Measurements from ENCODE around the gene HID1.

The HID1 gene

DNA sequence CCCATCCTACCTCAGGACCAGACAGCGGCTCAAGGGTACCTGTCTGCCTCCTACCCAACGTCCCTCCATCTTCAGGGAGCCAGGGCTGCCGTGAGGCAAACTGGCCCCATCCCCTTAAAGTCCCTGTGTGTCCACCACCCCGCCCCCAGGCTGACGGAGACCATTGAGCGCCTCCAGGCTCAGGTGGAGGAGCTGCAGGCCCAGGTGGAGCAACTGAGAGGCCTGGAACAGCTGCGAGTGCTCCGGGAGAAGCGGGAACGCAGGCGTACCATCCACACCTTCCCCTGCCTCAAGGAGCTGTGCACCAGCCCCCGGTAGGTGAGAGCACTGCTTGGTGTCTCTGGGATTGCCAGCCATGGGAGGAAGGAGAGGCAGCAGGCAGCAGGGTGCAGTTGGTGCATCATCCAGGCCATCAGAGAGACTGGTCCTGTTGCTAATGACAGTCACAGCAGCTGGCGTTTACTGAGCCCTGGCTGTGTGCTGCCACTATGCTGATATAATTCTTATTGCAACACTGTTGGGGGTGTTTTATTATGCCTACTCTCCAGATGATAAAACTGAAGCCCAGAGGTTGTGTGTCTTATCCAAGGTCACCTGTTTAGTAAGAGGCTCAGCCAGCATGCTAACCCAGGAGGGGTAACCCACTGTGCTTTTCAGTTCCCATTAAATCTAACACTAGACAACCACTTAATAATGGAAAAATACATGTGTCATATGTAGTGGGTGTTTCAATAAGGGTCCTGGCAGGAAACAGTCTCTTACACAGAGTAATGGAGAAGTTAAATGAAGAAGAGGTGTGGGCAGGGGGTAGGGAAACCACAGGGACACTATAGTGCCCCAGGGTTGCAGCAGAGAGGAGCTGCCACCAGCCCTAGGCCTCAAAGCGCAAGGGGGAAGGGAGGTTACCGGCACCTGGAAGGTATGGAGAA lies 29.6 kb upstream of the HID1 start:
- no peak for DNase-seq (ENCODE audit: low read depth, low spot score)

DNA sequence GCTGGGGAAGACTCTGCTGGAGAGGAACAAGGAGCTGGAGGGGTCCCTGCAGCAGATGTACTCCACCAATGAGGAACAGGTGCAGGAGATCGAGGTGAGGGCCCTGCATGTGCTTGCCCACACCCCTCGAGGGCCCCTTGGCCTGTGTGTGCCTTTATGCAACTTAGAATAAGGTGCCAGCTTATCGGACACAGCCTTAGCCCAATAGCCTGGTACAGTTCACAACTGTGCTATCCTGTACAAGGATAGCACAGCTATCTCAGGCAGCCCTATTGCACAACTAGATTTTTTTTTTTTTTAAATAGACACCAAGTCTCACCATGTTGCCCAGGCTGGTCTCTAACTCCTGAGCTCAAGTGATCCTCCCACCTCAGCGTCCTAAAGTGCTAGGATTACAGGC lies 27.0 kb upstream of the HID1 start:
- DNase-seq (ENCODE audit: low read depth, low spot score) = no peak

- DNase-seq (ENCODE audit: low read depth, low spot score) = no peak
Measured at GRCh38 chr17:74998783-74999182, 26.2 kb upstream of the HID1 start.

DNA sequence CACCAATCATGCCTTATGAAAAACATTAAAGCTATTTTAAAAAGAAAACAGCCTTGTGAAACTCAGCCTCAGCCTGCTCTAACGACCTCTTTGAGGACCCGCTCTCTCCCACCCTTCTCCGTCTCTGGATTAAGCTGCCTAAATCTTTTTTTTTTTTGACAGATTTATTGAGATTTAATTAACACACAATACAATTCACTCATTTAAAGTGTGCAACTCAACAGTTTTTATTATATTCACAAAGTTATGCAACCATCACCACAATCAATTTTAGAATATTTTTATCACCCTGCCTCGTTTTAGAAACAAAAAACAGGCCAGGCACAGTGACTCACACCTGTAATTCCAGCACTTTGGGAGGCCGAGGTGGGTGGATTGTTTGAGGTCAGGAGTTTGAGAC lies 23.3 kb upstream of the HID1 start:
- DNase-seq (ENCODE audit: low read depth, low spot score) = no peak

DNA sequence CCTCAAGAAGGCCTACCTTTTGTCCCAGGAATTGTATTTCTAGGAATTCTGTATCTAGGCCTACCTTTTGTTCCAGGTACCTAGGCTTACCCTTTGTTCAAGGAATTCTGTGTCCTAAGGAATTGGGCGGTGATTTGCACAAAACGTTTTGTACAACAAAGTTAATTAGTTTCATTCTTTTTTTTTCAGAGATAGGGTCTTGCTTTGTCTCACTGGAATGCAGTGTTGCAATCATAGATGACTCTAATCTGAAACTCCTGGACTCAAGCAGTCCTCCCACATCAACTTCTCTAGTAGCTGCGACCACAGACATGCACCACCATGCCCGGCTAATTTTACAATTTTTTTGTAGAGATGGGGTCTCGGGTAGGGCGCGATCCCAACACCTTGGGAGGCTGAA lies 21.9 kb upstream of the HID1 start:
- no peak for DNase-seq (ENCODE audit: low read depth, low spot score)

GRCh38 chr17:74992223-74992622 lies 19.7 kb upstream of the HID1 start:
- no peak for DNase-seq (ENCODE audit: low read depth, low spot score)

- DNase-seq (ENCODE audit: low read depth, low spot score) = no peak
Measured at GRCh38 chr17:74990581-74991105, 18.1 kb upstream of the HID1 start.

DNA sequence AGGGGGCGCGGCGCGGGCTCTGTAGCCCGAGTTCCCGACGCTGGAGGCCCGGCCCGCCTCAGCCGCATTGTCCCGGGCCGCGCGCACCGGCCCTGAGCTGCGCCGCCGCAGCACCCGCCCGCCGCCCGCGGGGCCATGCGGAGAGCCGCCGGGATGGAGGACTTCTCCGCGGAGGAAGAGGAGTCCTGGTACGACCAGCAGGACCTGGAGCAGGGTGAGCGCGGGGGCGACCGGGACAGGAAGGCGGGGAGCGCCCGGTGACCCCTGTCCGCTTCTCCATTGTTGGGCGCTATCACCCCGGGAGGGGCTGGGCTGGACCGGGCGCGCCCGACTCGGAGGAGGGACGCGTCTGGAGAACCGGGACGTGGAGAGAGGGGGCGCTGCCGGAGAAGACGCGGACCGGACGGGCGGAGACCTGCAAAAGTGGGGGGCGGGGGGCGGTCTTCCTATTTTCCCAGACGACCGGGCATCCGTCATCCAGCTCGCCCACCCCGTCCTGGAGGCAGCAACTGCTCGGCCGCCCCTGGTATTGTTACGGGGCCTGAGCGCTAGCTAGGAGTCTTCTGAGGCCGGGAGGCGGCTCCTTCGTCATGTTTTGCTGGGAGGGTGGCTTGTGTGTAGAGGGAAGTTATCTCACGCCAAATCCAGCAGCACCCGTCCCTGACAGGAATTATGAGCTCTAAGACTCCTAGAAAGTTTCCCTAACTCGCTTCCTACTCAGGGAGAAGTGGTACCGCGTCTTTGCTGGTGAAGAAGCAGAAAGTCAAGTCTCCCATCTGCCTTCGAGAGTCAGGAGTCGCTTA lies 15.6 kb upstream of the HID1 start:
- peak; percentile 88 for DNase-seq (ENCODE audit: low read depth, low spot score)

- DNase-seq (ENCODE audit: low read depth, low spot score) = peak; percentile 98
Measured at GRCh38 chr17:74987418-74987908, 14.9 kb upstream of the HID1 start, which contains the start of gene CDR2L. CDR2L (plus strand) TSS chr17:74987632; CDS start chr17:74988044, 412 bp downstream.

DNA sequence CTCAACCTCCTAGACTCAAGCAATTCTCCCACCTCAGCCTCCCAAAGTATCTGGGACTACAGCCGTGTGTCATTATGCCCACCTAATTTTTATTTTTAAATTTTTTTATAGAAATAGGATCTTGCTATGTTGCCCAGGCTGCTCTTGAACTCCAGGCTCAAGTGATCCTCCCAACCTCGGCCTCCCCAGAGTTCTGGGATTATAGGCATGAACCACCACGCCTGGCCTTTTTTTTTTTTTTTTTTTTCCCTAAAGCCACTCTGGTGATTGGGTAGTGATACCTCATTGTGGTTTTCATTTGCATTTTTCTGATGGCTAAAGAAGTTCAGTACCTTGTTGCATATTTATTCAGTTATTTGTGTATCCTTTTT lies 13.6 kb upstream of the HID1 start:
- no peak for DNase-seq (ENCODE audit: low read depth, low spot score)

- peak; percentile 32 for DNase-seq (ENCODE audit: low read depth, low spot score)
Measured at GRCh38 chr17:74982663-74983313, 10.2 kb upstream of the HID1 start.

- peak; percentile 80 for DNase-seq (ENCODE audit: low read depth, low spot score)
Measured at GRCh38 chr17:74981979-74982662, 9.6 kb upstream of the HID1 start.

DNA sequence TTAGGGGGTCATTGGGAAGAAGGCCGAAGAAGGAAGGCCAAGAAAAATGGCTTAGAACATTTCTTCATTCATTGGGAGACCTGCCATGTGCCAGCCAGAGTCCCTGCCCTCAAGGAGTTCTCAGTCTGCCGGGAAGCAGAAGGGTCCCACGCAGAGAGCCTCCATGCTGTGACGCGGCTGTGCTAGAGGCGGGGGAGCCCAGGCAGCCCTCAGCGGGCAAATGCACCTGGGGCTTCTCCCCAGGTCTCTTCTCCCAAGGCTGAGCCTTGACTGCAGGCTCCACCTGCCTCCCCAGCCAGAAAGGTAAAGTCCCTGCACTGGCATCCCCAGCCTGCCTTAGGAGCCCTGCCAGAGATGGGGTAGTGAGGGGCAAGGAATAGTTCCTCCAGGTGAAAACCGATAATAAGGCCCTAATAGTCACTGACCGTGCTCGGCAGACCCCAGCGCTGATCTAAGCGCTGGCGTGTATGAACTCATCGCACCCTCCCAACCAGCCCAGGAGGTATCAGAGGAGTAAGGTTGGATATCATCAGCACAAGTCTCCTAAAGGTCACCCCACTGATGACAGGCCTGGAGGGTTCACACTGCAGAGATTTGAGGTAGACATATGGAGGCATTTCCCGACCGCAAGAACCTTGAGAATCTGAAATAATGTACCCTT lies 8.9 kb upstream of the HID1 start:
- no peak for DNase-seq (ENCODE audit: low read depth, low spot score)

- no peak for DNase-seq (ENCODE audit: low read depth, low spot score)
Measured at GRCh38 chr17:74979408-74980146, 7.0 kb upstream of the HID1 start.

- no peak for DNase-seq (ENCODE audit: low read depth, low spot score)
Measured at GRCh38 chr17:74978240-74978639, 5.7 kb upstream of the HID1 start.

DNA sequence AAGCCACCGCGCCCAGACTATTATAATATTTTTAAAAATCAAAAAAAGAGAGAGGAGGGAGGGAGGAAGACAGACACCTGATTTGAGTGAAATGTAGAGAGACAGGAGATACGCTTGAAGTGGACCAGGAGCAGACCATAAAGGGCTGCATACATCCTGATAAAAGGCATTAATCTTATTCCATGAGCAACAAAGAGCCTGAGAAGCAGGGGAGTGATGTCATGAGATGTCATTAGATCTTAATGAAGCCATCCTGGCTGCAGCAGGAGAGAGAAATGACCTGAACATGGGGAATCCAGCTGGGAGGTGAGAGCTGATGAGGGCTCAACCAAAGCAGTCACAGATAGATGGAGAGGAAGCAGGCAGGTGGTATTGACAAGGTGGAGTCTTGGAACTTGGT lies 5.2 kb upstream of the HID1 start:
- DNase-seq (ENCODE audit: low read depth, low spot score) = no peak

GRCh38 chr17:74975943-74976342 lies 3.4 kb upstream of the HID1 start:
- DNase-seq (ENCODE audit: low read depth, low spot score) = no peak

DNA sequence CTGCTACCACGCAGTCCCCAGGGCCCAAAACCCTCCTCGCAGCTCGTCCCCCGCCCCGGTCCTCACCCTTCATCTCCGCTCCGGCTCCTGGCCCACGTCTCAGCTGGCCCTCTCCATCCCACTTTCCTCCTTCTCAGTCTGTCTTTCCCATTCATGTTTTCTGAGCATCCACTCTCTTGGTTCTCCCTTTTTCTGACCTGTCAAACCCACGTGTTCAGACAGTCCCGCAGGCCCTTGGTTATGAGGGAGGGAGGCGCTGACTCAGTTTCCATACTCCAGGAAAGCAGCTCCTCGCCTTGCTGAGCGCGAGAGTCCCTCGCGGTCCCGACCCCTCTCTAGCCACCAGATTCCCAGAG lies 392 bp upstream of the HID1 start:
- no peak for DNase-seq (ENCODE audit: low read depth, low spot score)

- DNase-seq (ENCODE audit: low read depth, low spot score) = no peak
Measured at GRCh38 chr17:74971842-74972106, 785 bp downstream of the HID1 start.
